DMS153 (cell line): ENCODE data around the gene CSGALNACT2.

Source experiments
- DNase-seq: peaks from one replicate; lab custom pipeline; 2025; lab: John Stamatoyannopoulos, UW

The CSGALNACT2 gene

DNA sequence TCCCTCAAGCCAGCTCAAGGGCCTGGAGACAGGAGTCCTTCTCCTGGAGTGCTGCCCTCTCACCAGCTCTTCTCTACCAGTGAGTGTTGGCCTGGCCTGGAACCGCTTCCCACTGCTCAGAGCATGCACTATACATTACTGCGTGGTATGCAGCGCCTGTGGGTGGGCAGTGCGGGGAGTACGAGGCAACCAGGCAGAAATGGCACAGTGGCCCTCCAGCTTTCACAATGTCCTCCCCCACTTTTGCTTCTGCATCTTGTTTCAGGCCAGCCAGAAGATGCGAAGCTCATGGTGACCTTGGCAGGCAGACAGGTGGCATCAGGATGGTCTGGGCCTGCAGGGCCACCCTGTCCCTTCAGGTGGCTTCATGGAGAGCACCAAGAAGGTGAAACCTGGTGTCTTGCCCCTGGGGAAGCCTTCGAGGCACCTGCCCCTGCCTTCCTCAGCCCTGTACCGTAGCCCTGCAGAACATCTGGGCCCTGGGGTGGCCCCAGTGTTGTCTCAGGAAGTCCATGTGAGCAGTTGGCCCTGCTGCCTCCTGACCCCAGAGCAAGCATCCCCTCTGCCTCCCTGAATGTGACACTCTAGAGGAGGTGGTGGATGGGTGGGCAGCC is 92.8 kb downstream of the CSGALNACT2 start:
- DNase-seq: no peak

DNA sequence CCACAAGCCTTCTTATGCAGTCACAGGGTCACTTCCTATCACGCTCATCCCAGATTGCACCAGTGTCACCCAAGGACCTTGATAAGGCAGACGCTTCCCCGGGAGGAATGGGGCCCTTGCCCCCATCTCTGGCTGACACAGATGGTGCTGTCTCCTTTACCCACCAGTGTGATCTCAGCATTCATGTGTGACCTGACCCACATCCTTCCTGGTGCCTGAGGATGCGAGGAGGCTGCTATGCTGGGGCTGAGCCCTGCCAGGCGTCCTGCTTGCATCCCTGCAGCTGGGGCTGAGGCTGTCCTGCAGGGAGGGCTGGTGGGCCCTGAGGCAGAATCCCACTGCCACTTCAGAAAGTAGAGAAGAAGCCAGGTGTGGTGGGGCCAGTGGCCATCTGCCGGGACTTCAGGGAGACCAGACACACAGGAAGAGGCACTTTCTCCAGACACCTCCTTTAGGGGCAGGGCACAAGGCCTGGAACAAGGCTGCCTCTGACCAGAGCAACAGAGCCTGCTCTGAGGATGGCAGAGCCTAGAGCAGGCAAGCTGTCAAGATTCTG is 93.4 kb downstream of the CSGALNACT2 start:
- DNase-seq: no peak

DNA sequence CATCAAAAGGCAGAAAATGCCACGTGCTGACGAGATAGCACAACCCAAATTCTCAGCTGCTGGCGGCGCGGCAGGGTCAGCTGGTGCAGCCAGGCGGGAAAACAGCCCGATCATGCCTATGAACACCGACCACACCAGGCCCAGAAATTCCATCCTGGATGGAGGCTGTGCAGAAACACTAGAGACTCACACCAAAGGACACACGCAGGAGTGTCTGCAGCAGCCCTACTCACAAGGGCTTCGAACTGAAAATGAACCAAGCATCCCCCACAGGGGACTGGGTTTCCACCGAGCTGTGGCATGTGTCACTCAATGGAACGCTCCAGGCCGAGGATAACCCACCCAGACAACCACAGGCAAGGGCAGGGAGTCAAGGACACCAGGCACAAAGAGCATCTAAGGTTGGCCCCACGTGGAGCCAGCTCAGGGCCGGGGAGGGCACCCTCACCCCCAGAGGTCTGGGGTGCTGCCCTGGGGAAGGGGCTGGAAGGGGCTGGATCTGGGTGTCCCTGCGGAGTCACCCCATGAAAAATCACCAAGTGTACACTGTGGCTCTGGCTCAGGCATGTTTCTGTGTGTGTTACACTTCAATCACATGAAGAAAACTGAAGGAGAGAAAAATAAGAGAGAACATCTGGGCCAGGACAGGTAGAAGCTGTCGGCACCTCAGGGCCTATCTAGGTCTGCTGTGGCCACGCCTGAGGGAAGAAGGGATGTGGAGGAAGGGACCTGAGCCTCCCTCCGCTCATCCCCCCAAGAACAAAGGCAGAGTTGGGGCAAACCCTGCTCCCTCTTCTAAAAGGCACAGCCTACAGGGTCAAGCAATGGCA is 95.6 kb downstream of the CSGALNACT2 start:
- DNase-seq: no peak

GRCh38 chr10:43234471-43235041 is 96.3 kb downstream of the CSGALNACT2 start:
- DNase-seq: no peak
